IPS DF 4.7 (cell line): ENCODE data around the gene SUB1.
A peak's percentile ranks its signal among the peaks of the same experiment; 100 is the strongest.
"Not testable (repeated sequence)": the region's sequence is repeated elsewhere in the genome, so short reads cannot be mapped to it uniquely, and the experiment has no call there.

Experiments
- DNase-seq: peaks from one replicate; pipeline ENCODE4 v3.0.0-alpha.2; 2013; ENCODE audit warnings: low spot score; ENCODE audit errors: extremely low read depth

The SUB1 gene

GRCh38 chr5:32585446-32586275 lies at the start of gene SUB1:
TSS of gene SUB1 (plus strand) at chr5:32585557. CDS start at chr5:32588513, 2,956 bp downstream.
- DNase-seq: peak; percentile 78

- DNase-seq: no peak
These were observed 49.1 kb upstream of the SUB1 start for GRCh38 chr5:32536246-32536645.

- DNase-seq: not testable (repeated sequence)
These were observed 47.8 kb upstream of the SUB1 start for GRCh38 chr5:32537437-32538029.

GRCh38 chr5:32538031-32538547 lies 47.3 kb upstream of the SUB1 start:
- DNase-seq: no peak

- no peak for DNase-seq
These were observed 45.1 kb upstream of the SUB1 start for GRCh38 chr5:32539981-32540845.

- DNase-seq: no peak
These were observed 44.1 kb upstream of the SUB1 start for GRCh38 chr5:32541241-32541640.

- no peak for DNase-seq
These were observed 42.9 kb upstream of the SUB1 start for GRCh38 chr5:32542216-32543059.

GRCh38 chr5:32543291-32543690 lies 42.1 kb upstream of the SUB1 start:
- no peak for DNase-seq

- DNase-seq: no peak
These were observed 40.1 kb upstream of the SUB1 start for GRCh38 chr5:32545102-32545800.

- DNase-seq: no peak
These were observed 34.2 kb upstream of the SUB1 start for GRCh38 chr5:32551194-32551593.

GRCh38 chr5:32551865-32552264 lies 33.5 kb upstream of the SUB1 start:
- no peak for DNase-seq

- DNase-seq: not testable (repeated sequence)
These were observed 32.9 kb upstream of the SUB1 start for GRCh38 chr5:32552491-32552890.

GRCh38 chr5:32552936-32553335 lies 32.4 kb upstream of the SUB1 start:
- DNase-seq: no peak

- not testable (repeated sequence) for DNase-seq
These were observed 31.1 kb upstream of the SUB1 start for GRCh38 chr5:32554181-32554780.

GRCh38 chr5:32556543-32556942 lies 28.8 kb upstream of the SUB1 start:
- not testable (repeated sequence) for DNase-seq

- no peak for DNase-seq
These were observed 25.9 kb upstream of the SUB1 start for GRCh38 chr5:32559411-32559810.

- no peak for DNase-seq
These were observed 25.4 kb upstream of the SUB1 start for GRCh38 chr5:32559921-32560320.

- no peak for DNase-seq
These were observed 23.3 kb upstream of the SUB1 start for GRCh38 chr5:32562056-32562455.

- no peak for DNase-seq
These were observed 22.5 kb upstream of the SUB1 start for GRCh38 chr5:32562843-32563242.

GRCh38 chr5:32563614-32564013 lies 21.7 kb upstream of the SUB1 start:
- DNase-seq: no peak
